ENCODE measurements around the gene HHIP. TPM values are rescaled to one million over a fixed set of nuclear protein-coding genes. Genes with fewer than 3 reads are reported as not detected.

The HHIP gene
- total and polyA plus RNA-seq, 2 donors (not counting 1 experiment from before 2014, with no cell fraction given): 0.39 TPM; not detected in 1

GRCh38 chr4:144644368-144645101, 1.4 kb upstream of the HHIP start:
- H3K27ac Mint-ChIP-seq: no peak overlapping the region
- Histone ChIP-seq H4K20me1 (ENCODE audit: control insufficient read depth, insufficient read depth, low read length, poor library complexity, severe bottlenecking) (no peaks in the 10 kb centered on the region), H3K9me3 (ENCODE audit: control extremely low read depth in 1 of 3, control insufficient read depth in 2 of 3, insufficient read depth in 1 of 3, low read length in 2 of 3) (no peaks in the 10 kb centered on the region), H3K79me2 (ENCODE audit: control insufficient read depth, insufficient read depth, low read length) (no peaks in the 10 kb centered on the region), H3K4me3 (ENCODE audit: control extremely low read depth in 1 of 5, extremely low read depth in 1 of 5, insufficient read depth in 1 of 5, low read depth in 2 of 5, low read length in 4 of 5) (no peak overlapping the region), H2AFZ (ENCODE audit: insufficient read depth, low read depth, low read length, poor library complexity, severe bottlenecking) (peak overlapping the region; percentile 66), H3K4me2 (replicated peaks; ENCODE audit: low read depth, low read length, poor library complexity, severe bottlenecking) (peak overlapping the region; percentile 86), H3K27me3 (replicated peaks in 1 of 4; ENCODE audit: control extremely low read depth in 1 of 4, control insufficient read depth in 3 of 4, insufficient read depth in 4 of 4, low read length in 3 of 4) (peaks cover 0 to 22% (median 16%) of the 10 kb centered on the region in 4 experiments), H3K4me1 (ENCODE audit: control insufficient read depth in 2 of 2, insufficient read depth in 2 of 2, low read length in 2 of 2) (peaks cover 19 to 22% of the 10 kb centered on the region in 2 donors), H3K27ac (ENCODE audit: low read length in 2 of 2) (no peak overlapping the region), H3K9ac (ENCODE audit: low read length) (no peak overlapping the region), H3K36me3 (replicated peaks in 1 of 2; ENCODE audit: control extremely low read depth in 1 of 2, control insufficient read depth in 1 of 2, extremely low read depth in 1 of 2, insufficient read depth in 2 of 2, low read length in 1 of 2) (no peaks in the 10 kb centered on the region)
- intact Hi-C loops (cut with micrococcal nuclease): no loop called here
- peak overlapping the region; percentile 72 for H3K4me3 Mint-ChIP-seq
- WGBS (ENCODE audit: insufficient coverage): 80% methylated on average over 2 of the region's 12 CpGs
- H3K4me1 Mint-ChIP-seq: peaks cover 28% of the 10 kb centered on the region
- H3K9me3 Mint-ChIP-seq (ENCODE audit: insufficient read depth): no peaks in the 10 kb centered on the region
- ChIA-PET CTCF (interaction anchor here (0.6 kb wide), 1 partner anchor 97 kb away, joined by 3 read pairs; no protein-coding TSS in a partner anchor), POLR2A (interaction anchor here (0.6 kb wide), 1 partner anchor 1292 kb away, joined by 5 read pairs; no protein-coding TSS in a partner anchor)
- H3K27me3 Mint-ChIP-seq: peaks cover 28% of the 10 kb centered on the region
- DNase-seq (peak; percentile 40), ATAC-seq (ENCODE audit: low read depth) (peak; percentile 49)
- no peak for TF ChIP-seq EZH2 (IDR thresholded peaks at IDR 0.05; ENCODE audit: borderline replicate concordance, insufficient read depth, low read depth, low read length, poor library complexity, severe bottlenecking)

GRCh38 chr4:144645102-144645630, 790 bp upstream of the HHIP start:
- intact Hi-C loops (cut with micrococcal nuclease): no loop called here
- peak overlapping the region; percentile 86 for H3K4me2 ChIP-seq (replicated peaks; ENCODE audit: low read depth, low read length, poor library complexity, severe bottlenecking)
- peaks cover 19 to 22% of the 10 kb centered on the region in 2 donors for H3K4me1 ChIP-seq (ENCODE audit: control insufficient read depth in 2 of 2, insufficient read depth in 2 of 2, low read length in 2 of 2)
- no peak overlapping the region for H3K27ac ChIP-seq (ENCODE audit: low read length in 2 of 2)
- CTCF ChIA-PET: interaction anchor here (0.6 kb wide), 1 partner anchor 96 kb away, joined by 3 read pairs; no protein-coding TSS in a partner anchor
- peaks cover 0 to 24% (median 18%) of the 10 kb centered on the region in 4 experiments for H3K27me3 ChIP-seq (replicated peaks in 1 of 4; ENCODE audit: control extremely low read depth in 1 of 4, control insufficient read depth in 3 of 4, insufficient read depth in 4 of 4, low read length in 3 of 4)
- ATAC-seq (ENCODE audit: low read depth) (no peak), DNase-seq (no peak)
- peak overlapping the region in 2 of 5 experiments; percentile 34 to 50 for H3K4me3 ChIP-seq (ENCODE audit: control extremely low read depth in 1 of 5, extremely low read depth in 1 of 5, insufficient read depth in 1 of 5, low read depth in 2 of 5, low read length in 4 of 5)
- no peaks in the 10 kb centered on the region for H3K36me3 ChIP-seq (replicated peaks in 1 of 2; ENCODE audit: control extremely low read depth in 1 of 2, control insufficient read depth in 1 of 2, extremely low read depth in 1 of 2, insufficient read depth in 2 of 2, low read length in 1 of 2)
- Mint-ChIP-seq H3K9me3 (ENCODE audit: insufficient read depth) (no peaks in the 10 kb centered on the region), H3K4me3 (peak overlapping the region; percentile 72), H3K27me3 (peaks cover 31% of the 10 kb centered on the region), H3K4me1 (peaks cover 28% of the 10 kb centered on the region), H3K27ac (no peak overlapping the region)
- TF ChIP-seq EZH2 (IDR thresholded peaks at IDR 0.05; ENCODE audit: borderline replicate concordance, insufficient read depth, low read depth, low read length, poor library complexity, severe bottlenecking) (no peak), CTCF (IDR thresholded peaks at IDR 0.05) (no peak)
- no peaks in the 10 kb centered on the region for H3K79me2 ChIP-seq (ENCODE audit: control insufficient read depth, insufficient read depth, low read length)
- H3K9me3 ChIP-seq (ENCODE audit: control extremely low read depth in 1 of 3, control insufficient read depth in 2 of 3, insufficient read depth in 1 of 3, low read length in 2 of 3): no peaks in the 10 kb centered on the region
- WGBS (ENCODE audit: insufficient coverage): 51% methylated on average over 18 of the region's 29 CpGs
- H2AFZ ChIP-seq (ENCODE audit: insufficient read depth, low read depth, low read length, poor library complexity, severe bottlenecking): peak overlapping the region; percentile 66
- H4K20me1 ChIP-seq (ENCODE audit: control insufficient read depth, insufficient read depth, low read length, poor library complexity, severe bottlenecking): no peaks in the 10 kb centered on the region
- H3K9ac ChIP-seq (ENCODE audit: low read length): peak overlapping the region; percentile 52
- POLR2A ChIA-PET: interaction anchor here (0.6 kb wide), 1 partner anchor 1292 kb away, joined by 5 read pairs; no protein-coding TSS in a partner anchor

Data from B cell (primary cell).